ENCODE results near the gene MAP2.

The MAP2 gene

DNA sequence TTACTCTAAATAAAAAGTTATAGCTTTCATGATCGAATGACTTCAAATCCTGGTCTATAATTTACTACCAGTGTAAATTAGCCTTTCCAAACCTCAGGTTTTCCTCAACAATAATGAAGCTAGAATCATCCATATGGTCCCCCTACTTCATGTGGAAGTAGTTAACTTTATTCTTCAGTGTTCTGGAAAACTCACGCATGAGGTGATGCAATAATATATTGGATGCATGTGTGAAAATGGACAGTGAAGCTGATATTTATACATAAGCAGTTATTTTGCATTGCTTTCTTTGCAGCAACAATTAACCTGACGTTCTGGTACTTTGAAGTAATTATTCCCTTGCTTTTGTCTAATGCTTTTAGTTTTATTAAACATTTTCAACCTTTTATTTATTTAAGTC is 329.2 kb downstream of the MAP2 start:
- no peak for DNase-seq

DNA sequence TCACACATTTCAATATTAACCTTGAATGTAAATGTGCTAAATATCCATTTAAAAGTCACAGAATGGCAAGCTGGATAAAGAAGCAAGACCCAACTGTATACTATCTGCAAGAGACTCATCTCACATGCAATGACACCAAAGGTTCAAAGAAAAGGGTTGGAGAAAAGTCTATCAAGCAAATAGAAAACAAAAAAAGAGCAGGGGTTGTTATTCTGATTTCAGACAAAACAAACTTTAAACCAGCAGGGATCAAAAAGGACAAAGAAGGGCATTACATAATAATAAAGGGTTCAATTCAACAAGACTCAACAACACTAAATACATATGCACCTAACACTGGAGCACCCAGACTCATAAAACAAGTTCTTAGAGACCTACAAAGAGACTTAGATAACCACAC is 333.3 kb downstream of the MAP2 start:
- no peak for DNase-seq

DNA sequence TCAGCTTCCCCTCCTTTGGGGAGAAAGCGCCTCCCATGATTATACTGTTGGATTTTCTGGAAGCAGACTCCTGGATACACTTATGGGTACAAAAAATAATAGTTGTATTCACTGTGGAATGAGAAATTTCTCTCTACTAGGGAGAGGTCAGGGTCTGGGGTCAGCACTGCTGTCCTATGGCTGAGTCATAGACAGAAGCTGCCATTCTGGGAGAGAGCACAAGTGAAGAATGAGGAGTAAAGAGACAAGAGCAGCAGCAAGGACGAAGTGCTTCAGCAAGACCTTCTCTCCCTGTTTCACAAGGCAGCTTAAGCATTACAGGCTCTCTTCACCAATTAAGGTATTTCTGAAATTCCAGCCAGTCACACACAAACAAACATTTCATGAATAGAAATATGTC is 337.7 kb downstream of the MAP2 start:
- DNase-seq = no peak

DNA sequence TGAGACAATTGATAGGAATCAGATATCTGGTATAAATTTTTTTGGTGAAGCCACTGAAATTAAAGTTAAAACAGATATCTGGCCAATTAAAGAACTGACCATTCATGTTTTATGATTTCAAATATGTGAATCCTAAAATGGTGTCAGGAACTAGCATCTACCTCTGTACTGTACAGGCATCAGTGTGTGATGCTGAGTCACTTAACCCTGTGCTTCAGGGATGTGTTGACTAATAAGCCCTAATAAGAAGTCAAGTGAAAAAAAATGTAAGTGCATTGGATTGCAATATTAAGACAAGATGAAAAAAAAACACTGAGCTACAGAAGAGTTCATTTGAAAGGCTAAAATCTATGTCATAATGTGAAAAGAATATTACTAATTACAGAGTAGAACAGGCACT is 338.7 kb downstream of the MAP2 start:
- no peak for DNase-seq

DNA sequence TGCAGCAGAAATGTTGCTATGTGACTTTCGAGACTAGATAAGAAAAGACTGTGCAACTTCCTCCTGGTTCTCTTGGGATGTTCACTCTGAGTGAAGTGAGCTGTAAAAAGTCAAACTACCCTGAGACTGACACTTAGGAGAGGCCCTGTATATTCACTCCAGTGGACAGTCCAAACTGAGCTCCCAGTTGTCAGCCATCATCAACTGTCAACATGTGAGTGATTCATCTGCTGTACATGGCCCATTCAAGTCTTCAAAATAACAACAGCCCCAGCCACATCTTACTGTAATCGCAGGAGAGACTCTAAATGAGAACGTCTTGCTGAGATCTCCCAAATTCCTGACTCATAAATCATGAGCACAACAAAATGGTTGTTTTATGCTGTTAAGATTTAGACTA is 339.3 kb downstream of the MAP2 start:
- DNase-seq = no peak

GRCh38 chr2:209766613-209767012 is 342.8 kb downstream of the MAP2 start:
- no peak for DNase-seq

DNA sequence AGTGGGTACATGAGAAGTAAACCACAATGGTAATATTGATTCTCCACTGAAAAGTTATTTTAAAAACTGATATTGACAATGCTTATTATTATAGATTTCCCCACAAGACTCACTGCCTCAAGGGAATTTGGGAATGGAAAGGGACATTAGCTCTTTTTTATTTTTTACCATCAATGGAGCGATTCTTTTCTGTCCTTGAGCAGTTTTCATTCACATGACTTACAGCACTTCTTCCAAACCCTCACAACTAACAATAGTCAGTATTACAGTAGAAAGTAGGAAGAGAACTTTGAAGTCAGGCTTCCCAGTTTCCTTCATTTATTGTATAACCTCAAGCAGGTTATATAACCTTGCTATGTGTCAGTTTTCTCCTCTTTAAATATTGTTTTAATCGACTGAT is 343.5 kb downstream of the MAP2 start:
- DNase-seq = no peak

GRCh38 chr2:209768557-209768956 is 344.7 kb downstream of the MAP2 start:
- no peak for DNase-seq

DNA sequence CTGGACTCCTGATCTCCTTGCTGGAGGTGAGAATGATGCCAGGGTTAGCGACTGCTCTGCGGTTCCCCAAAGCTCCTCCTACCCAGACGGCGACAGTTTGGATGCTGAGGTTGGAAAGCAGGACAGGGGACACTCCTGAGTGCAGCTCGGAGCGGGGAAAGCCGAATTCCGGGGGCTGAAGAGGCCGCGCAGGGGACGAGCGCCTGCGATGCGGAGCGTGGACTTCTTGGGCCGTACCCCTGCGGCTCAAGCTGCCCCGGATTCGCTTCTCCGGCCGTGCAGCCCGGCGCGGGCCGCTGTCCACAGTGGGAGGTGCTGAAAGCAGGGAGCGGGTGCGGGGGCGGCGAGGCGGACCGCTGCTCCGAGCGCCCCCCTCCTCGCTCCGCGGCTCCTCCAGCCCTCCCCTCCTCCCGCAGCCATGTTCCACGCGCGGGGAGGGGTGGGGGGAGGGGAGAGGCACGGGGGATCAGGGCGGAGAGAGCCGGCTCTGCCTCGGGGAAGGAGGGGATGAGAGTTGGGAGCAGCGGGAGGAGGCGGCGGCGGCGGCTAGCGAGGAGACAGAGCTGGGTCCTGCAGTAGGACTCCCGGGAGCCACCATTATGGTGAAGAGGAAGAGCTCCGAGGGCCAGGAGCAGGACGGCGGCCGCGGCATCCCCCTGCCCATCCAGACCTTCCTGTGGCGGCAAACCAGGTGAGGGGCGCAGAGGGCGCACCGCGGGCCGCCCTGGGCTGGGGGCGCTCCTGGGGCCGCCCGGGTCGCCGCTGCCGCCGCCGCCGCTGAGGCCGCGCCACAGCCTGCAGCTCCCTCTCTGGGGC is 347.8 kb downstream of the MAP2 start, which contains the start of gene UNC80:
Gene UNC80, plus strand, starts transcription at position 359 of the 816 bp plus-strand sequence. Its CDS starts 241 bp downstream, at position 600.
- DNase-seq = peak; percentile 58

GRCh38 chr2:209772290-209772685 is 348.4 kb downstream of the MAP2 start:
- DNase-seq = peak; percentile 75

- DNase-seq = peak; percentile 28
These were observed 349.5 kb downstream of the MAP2 start for GRCh38 chr2:209773377-209773776.

Measured in NCI-H1105 treated with DMSO at 0.1 percent for 48 hours (cell line).